Measurements from ENCODE around the gene UST.

Gene UST

DNA sequence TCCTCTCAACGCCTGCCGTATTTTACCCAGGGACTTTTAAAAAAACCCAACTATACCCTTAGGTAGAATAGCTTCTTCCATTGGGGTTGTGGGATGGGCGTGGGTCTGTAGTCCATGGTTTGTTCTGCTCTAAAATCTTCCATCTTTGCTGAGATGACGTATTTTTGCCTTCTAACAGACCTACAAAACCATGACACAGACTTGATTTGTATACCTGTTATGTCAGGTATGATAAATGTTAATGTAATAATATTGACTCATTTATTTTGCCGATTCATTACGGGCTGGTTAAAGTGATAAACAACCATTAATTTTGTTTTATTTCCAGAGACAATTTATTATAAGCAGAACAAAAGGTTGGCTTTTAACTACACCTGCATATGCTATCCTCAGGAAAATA is 48.7 kb downstream of the UST start:
- no peak for FAIRE-seq
- no peak for DNase-seq (ENCODE audit: insufficient read length, low spot score)

DNA sequence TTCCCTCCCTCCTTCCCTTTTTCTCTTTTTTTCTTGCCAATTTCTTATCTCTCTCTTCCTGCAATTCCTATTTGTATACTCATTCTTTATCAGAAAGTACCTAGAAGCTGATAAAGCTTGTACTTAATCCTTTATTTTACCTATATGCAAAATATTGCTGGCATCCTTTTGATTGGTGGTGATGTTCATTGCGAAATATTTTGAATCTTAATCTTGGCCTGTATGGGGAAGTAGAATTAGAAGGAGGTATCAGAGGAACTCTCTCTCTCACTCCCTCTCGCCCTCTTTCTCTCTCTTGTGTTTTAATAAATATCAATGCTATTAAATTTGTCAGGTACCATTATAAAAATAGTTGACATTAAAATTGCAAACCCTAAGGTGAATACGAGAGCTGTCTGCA is 52.8 kb downstream of the UST start:
- DNase-seq (ENCODE audit: insufficient read length, low spot score): no peak
- no peak for FAIRE-seq

DNA sequence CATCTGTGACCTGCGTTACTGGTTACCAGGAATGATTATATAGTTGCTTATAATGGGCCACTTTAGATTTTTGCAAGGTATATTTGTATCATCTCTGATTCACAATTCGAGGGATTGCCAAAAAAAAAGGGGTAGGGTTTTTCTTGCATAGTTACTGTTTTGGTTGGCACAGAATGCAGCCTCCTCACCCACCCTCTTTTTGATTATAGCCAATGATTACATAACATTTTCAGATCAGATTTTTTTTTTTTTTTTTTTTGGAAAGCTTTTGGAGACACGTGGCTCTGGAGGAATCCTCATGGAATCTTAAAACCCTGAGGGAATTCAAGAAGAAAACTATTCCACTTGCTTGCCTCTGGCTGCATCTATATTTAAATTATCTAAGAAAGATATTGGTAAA is 53.7 kb downstream of the UST start:
- DNase-seq (ENCODE audit: insufficient read length, low spot score): no peak
- no peak for FAIRE-seq

DNA sequence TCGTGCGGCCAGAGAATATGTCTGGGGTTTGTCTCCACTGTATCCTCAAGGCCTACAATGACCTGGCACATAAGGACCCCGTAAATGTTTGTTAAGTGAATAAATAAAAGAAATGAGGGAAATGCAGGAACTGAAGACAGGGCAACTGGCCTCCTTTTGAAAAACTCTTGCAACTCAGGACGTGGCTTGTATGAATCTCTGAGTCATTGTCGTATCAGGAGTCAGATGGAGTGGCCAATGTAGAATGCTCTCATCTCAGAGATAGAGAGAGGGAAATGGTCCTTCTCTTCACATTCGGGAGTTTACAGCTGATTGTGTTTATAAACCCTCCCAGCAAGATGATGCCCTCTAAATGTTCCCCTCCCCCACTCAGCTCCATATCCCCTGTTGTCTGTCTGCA is 57.1 kb downstream of the UST start:
- DNase-seq (ENCODE audit: insufficient read length, low spot score) (no peak), FAIRE-seq (no peak)

DNA sequence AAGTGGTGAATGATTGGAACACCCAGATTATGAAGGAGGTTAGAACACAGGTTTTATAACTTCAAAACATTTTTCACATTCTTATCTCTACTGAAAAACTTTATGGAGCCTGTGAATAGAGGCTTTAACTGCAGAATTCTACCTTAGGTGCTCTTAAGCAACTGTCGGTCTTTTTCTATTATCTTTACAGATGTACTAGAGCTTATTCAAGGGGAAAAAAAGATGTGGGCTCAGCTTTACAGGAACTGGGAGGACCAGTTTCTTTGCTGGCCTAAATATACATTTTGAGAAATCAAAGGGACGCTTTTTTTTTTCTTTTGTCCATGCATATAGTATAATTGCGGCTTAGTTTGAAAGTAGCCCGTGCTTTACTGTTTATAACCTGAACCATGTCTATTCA is 58.9 kb downstream of the UST start:
- DNase-seq (ENCODE audit: insufficient read length, low spot score) (no peak), FAIRE-seq (no peak)

DNA sequence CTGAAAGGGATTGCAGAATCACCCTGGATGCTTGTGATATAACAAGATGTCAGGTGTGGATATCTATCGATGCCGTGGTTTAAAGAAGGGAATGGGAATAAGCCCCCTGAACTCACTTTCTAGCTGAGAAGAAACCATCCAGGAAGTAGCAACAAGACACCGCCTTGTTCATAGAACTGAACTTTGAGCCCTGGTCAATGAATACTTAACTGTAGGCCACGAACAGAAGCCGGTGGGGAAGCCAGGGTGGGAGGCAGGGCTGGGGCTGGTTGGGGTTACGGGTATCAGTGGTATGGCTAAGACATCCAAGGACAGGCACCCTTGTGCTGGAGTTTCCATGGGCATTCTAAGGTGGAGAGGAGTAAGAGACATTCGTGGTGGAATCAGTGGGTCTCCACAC is 61.0 kb downstream of the UST start:
- DNase-seq (ENCODE audit: insufficient read length, low spot score) (no peak), FAIRE-seq (no peak)

DNA sequence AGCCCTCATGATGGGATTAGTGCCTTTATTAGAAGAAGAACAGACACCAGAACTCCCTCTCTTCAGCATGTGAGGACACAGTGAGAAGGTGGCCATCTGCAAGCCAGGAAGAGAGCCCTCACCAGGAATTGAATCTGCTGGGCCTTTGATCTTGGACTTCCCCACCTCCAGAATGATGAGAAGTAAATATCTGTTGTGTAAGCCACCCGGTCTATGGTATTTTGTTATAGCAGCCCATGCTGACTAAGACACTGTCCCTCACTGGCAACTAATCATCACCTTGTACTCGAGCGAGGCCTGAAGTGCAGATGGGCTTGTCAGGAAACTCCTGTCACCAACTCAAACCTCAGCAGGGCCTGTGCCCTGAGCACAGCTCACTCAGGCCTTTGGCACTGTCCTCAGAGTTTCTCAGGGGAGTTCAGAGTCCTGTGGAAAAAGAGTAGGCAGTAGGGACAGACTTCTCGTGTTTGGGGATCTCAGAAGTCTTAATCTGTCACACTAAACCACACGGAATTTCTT is 62.0 kb downstream of the UST start:
- FAIRE-seq: no peak
- DNase-seq (ENCODE audit: insufficient read length, low spot score): no peak

DNA sequence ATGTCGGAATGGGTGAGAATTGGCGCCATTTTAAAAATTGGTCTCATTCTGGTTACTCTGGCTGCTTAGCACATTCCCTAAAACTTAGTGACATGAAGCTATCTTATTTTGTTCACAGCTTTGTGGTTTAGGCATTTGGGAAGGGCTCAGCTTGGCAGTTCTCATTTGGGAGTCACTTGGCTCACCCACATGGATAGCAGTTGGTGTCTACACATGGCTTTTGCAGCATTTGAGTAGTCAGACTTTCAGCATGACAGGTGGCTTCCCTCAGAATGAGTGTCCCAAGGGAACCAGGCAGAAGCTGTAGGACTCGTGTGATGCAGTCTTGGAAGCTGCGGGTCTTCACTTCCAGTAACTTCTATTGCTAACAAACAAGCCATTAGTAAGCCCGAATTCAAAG is 64.6 kb downstream of the UST start:
- FAIRE-seq: no peak
- DNase-seq (ENCODE audit: insufficient read length, low spot score): no peak

DNA sequence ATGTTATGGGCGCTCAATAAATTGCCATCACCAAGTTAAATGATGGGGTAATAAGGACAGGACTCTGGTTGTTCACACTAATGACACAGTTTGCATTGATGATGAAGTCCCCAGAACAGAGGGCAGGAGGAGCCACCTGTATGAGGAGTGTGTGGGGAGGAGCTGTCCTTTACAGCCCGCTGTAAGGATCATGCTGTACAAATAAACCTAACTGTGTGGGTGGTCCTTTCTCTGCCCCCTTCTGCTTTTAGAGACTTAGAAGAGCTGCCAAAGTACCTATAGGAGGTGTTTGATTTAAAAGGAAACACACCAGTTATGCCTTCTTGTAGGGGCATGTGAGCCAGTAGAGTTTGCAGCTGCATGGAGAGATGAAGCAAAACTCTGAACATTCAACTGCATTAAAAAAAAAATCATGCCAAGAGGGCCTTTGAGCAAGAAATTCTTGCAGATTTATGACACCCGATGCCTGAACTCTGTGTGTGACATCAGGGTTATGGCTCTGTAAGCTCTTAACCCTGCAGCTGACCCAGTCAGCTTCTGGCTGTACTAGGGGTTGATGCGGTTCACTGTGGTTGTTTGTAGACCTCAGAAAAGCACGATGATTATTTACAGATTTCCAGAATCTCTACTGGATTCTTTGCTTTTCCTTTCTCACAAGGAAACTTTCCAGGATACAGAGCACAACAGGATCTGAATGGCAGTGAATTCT is 67.4 kb downstream of the UST start:
- no peak for FAIRE-seq
- no peak for DNase-seq (ENCODE audit: insufficient read length, low spot score)

DNA sequence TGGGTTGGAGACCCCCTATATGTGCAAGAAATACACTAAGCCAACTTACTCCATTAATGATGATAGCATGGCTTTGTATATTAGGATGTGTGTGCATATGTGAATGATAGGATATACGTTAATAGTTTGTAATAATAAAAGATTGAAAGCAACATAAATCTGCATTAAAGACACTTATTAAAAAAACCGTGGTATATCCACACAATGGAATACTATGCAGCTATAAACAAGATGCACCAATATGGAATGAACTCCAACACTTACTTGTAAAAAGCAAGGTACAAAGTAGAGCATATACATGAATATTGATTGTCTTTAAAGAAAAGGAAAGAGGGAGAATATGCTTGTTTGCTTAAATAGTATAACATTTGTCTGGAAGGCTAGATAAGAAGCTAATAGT is 68.0 kb downstream of the UST start:
- no peak for FAIRE-seq
- no peak for DNase-seq (ENCODE audit: insufficient read length, low spot score)

DNA sequence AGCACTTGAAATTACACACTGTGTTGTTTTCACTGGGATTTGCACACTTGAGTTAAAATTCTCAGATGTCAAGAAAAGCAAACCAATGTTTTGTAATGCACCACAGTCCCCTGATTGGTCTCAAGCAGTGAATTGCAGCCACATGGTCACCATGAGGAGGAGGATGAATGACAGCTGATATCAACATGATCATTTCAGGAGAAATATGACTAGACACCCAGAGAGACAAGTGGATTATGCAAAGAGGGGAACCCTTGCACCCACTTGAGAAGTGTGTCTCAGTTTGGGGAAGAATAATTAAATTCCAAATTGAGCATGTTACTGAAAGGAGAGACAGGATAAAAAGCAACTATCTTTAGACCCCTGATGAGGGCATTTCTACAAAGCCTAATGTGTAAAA is 69.3 kb downstream of the UST start:
- FAIRE-seq (no peak), DNase-seq (ENCODE audit: insufficient read length, low spot score) (no peak)

DNA sequence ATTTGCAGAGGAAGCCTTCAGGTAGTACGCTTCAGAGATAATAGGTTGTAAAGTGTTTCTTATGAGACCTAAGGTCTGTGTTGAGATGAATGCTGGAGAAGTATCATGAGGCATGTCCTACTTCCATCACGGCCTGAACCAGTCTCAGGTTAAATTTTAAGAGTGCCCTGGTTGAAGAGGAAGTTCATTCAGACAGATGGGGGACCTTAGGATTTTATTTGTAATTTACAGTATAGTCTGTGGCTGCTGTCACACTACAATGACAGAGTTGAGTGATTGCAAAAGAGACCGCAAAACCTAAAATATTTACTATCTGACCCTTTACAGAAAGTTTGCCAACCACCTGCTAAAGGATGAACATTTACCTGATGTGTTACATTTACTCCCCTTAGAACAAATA is 70.9 kb downstream of the UST start:
- DNase-seq (ENCODE audit: insufficient read length, low spot score) (no peak), FAIRE-seq (no peak)

DNA sequence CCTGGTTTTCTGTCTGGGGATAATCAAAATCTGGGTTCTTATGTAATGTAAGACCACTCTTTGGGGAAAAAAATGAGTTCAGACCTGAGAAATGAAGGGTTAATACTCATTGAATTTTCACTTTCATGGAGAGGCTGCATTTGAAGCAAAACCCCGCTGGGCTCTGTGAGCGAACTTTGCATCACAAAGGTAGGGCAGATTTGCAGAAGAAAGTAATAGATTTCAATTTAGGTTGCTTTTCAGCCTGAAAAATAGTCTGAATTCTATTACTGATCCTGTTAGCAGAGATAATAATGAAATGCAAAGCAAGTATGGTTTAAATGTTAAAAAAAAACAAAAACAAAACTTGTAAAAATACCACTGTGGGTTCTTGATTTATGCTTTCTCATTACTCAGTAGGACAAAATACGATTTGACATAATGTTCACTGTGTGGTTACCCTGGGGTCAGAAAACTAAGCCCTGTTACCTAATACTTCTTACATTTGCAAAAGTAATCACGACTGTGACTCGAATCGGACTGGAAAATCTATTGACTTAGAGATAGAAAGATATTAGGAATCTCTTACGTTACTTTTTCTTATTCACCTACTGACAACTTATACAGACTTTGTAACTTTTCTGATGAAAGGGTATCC is 72.2 kb downstream of the UST start:
- FAIRE-seq (no peak), DNase-seq (ENCODE audit: insufficient read length, low spot score) (no peak)

DNA sequence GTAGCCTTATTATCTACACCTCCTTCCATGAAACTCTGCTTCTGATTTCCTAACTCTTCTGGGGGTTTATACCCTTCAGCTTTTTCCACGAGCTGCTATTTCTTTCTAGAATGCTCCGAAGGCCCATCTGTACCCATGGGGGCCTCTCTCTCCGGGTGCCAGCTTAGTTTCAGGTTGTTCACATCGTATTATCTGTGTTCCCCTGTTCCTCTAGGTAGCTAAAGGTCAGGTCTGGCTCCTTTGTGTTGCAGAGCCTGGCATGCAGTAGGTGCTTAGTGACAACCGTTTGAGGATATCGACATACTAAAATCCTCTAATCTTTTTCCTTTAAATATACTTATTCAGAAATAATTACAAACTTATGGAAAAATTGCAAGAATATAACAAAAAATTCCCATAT is 73.0 kb downstream of the UST start:
- DNase-seq (ENCODE audit: insufficient read length, low spot score) (no peak), FAIRE-seq (no peak)

DNA sequence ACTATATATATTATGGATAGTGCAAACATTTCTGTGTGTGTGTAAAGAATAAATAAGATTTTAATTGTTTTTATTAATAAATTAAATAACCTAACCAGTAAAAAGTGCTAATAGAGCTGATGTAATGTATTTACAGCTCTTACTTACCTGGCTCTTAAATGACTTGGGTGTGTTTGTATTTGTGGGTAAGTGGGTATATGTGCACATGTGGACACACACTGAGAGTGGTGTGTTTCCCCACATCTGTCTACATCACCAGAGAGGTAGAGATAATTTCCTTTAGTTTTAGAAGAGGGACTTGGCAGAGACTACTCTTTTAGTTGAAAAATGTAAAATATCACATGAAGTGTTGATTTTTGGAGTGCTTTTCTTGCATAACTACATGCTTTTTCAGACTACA is 76.0 kb downstream of the UST start:
- DNase-seq (ENCODE audit: insufficient read length, low spot score) (no peak), FAIRE-seq (no peak)

DNA sequence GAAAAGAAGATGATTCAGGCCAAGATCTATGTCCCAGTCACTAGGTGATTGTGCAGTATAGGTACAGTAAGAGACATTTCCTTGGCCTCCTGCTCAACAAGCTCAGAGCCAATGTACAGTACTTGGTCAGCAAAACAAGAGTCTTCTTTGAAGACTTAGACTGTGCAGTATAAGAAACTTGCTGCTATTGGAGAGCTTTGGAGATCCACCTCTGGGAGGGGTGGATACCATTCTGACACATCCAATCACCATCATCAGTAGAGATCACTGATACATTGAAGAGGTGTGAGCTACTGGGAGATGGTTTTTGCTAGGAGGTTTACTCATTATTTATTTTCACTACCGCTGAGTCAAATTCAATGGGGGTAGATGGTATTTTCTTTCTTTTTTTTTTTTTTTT is 77.5 kb downstream of the UST start:
- DNase-seq (ENCODE audit: insufficient read length, low spot score): no peak
- FAIRE-seq: no peak

DNA sequence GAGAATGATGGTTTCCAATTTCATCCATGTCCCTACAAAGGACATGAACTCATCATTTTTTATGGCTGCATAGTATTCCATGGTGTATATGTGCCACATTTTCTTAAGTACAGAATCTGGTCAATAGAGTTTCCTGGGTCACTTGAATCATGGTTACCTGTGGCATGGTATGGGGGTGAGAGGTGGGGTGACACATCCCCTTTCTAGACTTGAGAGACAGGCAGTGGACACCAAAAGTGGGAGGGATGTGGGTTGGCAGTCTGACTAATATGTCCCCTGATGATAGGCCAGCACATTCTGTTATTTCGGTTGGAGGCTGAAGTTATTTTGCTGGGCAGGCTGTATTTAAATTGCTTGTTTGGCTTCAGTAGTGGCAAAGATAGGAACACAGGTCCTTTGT is 78.1 kb downstream of the UST start:
- FAIRE-seq (no peak), DNase-seq (ENCODE audit: insufficient read length, low spot score) (no peak)

DNA sequence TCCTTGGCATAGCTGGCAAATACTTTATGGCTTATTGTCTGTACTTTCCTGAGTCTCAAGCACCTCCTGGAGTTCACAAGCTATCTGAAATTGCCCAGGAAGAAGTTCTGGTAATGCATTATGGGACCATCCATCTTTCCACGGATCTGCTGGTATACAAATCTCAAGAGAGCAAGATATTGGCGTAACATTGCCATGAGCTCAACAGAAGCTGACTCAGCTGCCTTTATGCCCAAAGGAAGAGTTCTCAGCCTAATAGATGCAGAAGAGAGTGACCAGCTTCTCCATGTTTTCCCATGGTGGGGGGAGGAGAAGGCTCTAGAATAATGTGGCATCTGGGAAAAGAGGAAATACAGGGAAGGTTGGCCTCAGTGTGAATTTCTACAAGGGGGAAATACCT is 78.7 kb downstream of the UST start:
- no peak for DNase-seq (ENCODE audit: insufficient read length, low spot score)

DNA sequence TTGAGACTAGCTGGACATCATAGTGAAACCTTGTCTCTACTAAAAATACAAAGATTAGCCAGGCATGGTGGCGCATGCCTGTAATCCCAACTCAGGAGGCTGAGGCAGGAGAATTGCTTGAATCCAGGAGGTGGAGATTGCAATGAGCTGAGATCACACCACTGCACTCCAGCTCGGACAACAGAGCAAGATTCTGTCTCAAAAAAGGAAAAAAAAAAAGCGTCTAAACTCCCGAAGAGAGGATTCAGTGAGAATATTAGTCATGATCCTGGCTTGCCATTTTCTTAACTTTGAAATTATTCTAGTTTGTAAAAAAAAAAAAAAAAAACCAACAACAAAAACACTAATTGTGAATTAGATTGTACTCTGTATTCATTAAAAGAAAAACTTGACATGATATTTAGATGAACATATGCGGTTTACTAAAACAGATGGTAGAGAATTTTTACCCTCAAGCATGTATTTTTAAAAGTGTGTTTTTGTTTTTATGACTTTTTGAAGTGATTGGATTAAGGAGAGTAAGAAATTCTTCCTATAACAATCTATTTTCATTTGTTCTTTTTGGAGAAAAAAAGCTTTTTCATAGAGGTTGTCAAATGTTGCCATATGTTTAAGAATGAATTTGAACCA is 80.7 kb downstream of the UST start:
- DNase-seq (ENCODE audit: insufficient read length, low spot score) (no peak), FAIRE-seq (no peak)

More for the DNA sequence above, 78.7 kb downstream of the UST start:
- FAIRE-seq: no peak

DNA sequence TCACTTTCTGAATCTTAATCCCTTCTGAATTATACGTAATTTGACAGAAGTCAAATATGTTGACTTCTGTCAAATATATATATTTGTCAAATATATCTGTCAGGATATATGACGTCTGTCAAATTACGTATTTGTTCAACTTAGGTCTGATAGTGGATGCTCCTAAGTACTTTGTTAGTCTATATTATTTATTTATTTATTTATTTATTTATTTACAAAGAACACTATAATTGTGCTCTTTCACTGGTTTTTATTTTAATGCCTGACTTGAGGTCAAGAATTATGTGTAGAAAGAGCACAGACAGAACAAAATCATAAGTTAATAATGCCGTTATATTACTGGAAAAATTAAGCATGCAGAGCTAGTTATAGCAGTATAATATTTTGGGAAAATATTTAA is 81.2 kb downstream of the UST start:
- FAIRE-seq: no peak

DNA sequence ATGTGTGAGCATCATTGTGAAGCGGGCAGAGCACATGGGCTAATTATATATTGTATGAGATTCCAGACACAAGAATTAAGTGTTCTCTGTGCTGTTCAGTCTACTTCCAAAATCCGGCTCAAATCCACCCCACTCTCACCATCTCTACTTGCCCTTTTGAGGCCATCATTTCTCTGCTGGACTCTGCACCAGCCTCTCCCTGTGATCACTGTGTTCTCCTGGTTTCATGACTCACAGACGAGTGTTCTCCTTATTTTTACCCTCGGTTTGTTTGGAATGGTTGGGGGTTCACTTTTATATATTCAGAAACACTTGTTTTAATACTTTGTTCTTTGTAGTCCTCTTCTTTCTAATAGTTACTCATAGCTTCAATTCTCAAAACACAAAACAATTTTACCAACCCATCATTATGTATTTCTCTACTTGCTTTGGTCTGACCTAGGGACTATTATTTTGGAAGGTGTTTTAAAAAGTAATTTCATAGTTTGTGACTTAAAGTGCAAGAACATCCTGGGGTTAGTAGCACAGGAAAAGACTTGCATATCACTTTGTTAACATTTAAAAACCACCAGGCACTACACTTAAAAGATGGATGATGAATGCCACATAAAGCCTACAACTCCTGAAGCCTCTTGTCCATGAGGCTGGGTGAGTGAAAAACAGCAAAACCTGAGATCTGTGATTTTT is 82.7 kb downstream of the UST start:
- DNase-seq (ENCODE audit: insufficient read length, low spot score): no peak
- FAIRE-seq: no peak

More for the DNA sequence above, 81.2 kb downstream of the UST start:
- DNase-seq (ENCODE audit: insufficient read length, low spot score): no peak

DNA sequence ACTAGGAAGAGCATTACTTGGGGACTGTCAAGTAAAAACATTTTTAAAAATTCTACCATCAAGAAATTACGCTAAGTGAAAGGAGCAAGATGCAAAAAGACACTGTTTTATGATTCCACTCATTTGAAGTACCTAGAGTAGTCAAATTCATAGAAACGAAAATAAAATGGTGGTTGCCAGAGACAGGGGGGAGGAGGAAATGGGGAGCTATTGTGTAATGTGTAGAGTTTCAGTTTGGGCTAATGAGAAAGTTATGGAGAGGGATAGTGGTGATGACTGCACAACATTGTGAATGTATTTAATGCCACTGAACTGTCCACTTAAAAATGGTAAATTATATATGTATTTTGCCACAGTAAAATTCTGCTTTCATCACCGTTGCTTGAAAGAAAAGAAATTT is 83.8 kb downstream of the UST start:
- DNase-seq (ENCODE audit: insufficient read length, low spot score) (no peak), FAIRE-seq (no peak)
